H9 (cell line): ENCODE measurements around the gene P2RY12. TPM values are rescaled to one million over a fixed set of nuclear protein-coding genes. Genes with fewer than 3 reads are reported as not detected.

Source experiments
- DNase-seq: peaks from one replicate; pipeline ENCODE4 v3.0.0-alpha.2; 2017
- H2AFZ ChIP-seq: one replicate; pipeline ENCODE4 v1.6.1; 2013; ENCODE audit warnings: mild to moderate bottlenecking, low read length, control low read depth, moderate library complexity
- H2AK5ac ChIP-seq: 2 replicates; pipeline ENCODE4 v1.6.1; 2013; ENCODE audit warnings: low read length, control low read depth, mixed read lengths; ENCODE audit not compliant: insufficient read length
- H2BK120ac ChIP-seq: one replicate; pipeline ENCODE4 v1.6.1; 2013; ENCODE audit warnings: low read depth, mild to moderate bottlenecking, low read length, control low read depth, inconsistent platforms; ENCODE audit not compliant: poor library complexity, severe bottlenecking
- H2BK12ac ChIP-seq: 2 replicates; pipeline ENCODE4 v1.6.1; 2013; ENCODE audit warnings: low read length, control low read depth, mixed read lengths, low read depth; ENCODE audit not compliant: insufficient read length
- H2BK15ac ChIP-seq: 2 replicates; pipeline ENCODE4 v1.6.1; 2013; ENCODE audit warnings: low read depth, low read length, control low read depth
- H2BK20ac ChIP-seq: one replicate; pipeline ENCODE4 v1.6.1; 2013; ENCODE audit warnings: low read depth, mild to moderate bottlenecking, low read length, control low read depth, inconsistent platforms; ENCODE audit not compliant: poor library complexity, severe bottlenecking
- H2BK5ac ChIP-seq: 2 replicates; pipeline ENCODE4 v1.6.1; 2013; ENCODE audit warnings: low read length, control low read depth, mixed read lengths; ENCODE audit not compliant: insufficient read length
- H3K14ac ChIP-seq: 2 replicates; pipeline ENCODE4 v1.6.1; 2013; ENCODE audit warnings: low read length, control low read depth; ENCODE audit not compliant: insufficient read depth
- H3K18ac ChIP-seq: 2 replicates; pipeline ENCODE4 v1.6.1; 2013; ENCODE audit warnings: low read depth, mild to moderate bottlenecking, mixed read lengths, low read length, control low read depth; ENCODE audit not compliant: insufficient read length
- H3K23ac ChIP-seq: 2 replicates; pipeline ENCODE4 v1.6.1; 2013; ENCODE audit warnings: low read length, control low read depth, mixed read lengths, low read depth; ENCODE audit not compliant: insufficient read length
- H3K23me2 ChIP-seq: 2 replicates; pipeline ENCODE4 v1.6.1; 2013; ENCODE audit warnings: low read depth, mild to moderate bottlenecking, mixed read lengths, low read length, control low read depth; ENCODE audit not compliant: insufficient read length, poor library complexity, severe bottlenecking
- H3K27ac ChIP-seq: 2 replicates; pipeline ENCODE4 v1.5.1; 2013; ENCODE audit warnings: low read length, control low read depth, mixed read lengths, low read depth; ENCODE audit not compliant: insufficient read length
- H3K27me3 ChIP-seq: 2 replicates; pipeline ENCODE4 v1.6.1; 2013; ENCODE audit warnings: low read length, control low read depth, inconsistent platforms; ENCODE audit not compliant: insufficient read depth
- H3K4ac ChIP-seq: 2 replicates; pipeline ENCODE4 v1.6.1; 2013; ENCODE audit warnings: low read depth, mild to moderate bottlenecking, control low read depth, inconsistent platforms, low read length, moderate library complexity
- H3K4me1 ChIP-seq: 2 replicates; pipeline ENCODE4 v1.6.1; 2013; ENCODE audit warnings: low read length, control low read depth, inconsistent platforms; ENCODE audit not compliant: insufficient read depth
- H3K4me2 ChIP-seq: 2 replicates; pipeline ENCODE4 v1.6.1; 2013; ENCODE audit warnings: low read length, control low read depth, mixed read lengths; ENCODE audit not compliant: insufficient read length, insufficient read depth
- H3K56ac ChIP-seq: 2 replicates; pipeline ENCODE4 v1.6.1; 2013; ENCODE audit warnings: low read depth, mild to moderate bottlenecking, mixed read lengths, low read length, control low read depth; ENCODE audit not compliant: insufficient read length
- H3K79me1 ChIP-seq: 2 replicates; pipeline ENCODE4 v1.6.1; 2013; ENCODE audit warnings: low read depth, mild to moderate bottlenecking, moderate library complexity, low read length, control low read depth, inconsistent platforms; ENCODE audit not compliant: insufficient read depth, poor library complexity, severe bottlenecking
- H3K79me2 ChIP-seq: 2 replicates; pipeline ENCODE4 v1.6.1; 2013; ENCODE audit warnings: low read length, control low read depth, inconsistent platforms; ENCODE audit not compliant: insufficient read depth
- H3K9ac ChIP-seq: 2 replicates; pipeline ENCODE4 v1.6.1; 2013; ENCODE audit warnings: low read length, control low read depth, mixed read lengths; ENCODE audit not compliant: insufficient read length; ENCODE audit errors: extremely low read depth
- H3K9me3 ChIP-seq: one replicate; pipeline ENCODE4 v1.6.1; 2013; ENCODE audit warnings: low read depth, low read length, inconsistent platforms; ENCODE audit not compliant: control insufficient read depth
- H3T11ph ChIP-seq: one replicate; pipeline ENCODE4 v1.6.1; 2013; ENCODE audit warnings: mild to moderate bottlenecking, low read length, control low read depth, inconsistent platforms
- H4K20me1 ChIP-seq: one replicate; pipeline ENCODE4 v1.6.1; 2013; ENCODE audit not compliant: control insufficient read depth, insufficient read length, insufficient read depth
- H4K5ac ChIP-seq: 2 replicates; pipeline ENCODE4 v1.6.1; 2013; ENCODE audit warnings: low read depth, mild to moderate bottlenecking, mixed read lengths, low read length, control low read depth; ENCODE audit not compliant: insufficient read length
- H4K8ac ChIP-seq: replicated peaks from 2 replicates; pipeline ENCODE4 v1.6.1; 2013; ENCODE audit warnings: low read length, control low read depth, mixed read lengths, low read depth; ENCODE audit not compliant: insufficient read length
- H4K91ac ChIP-seq: 2 replicates; pipeline ENCODE4 v1.6.1; 2013; ENCODE audit warnings: low read depth, mild to moderate bottlenecking, moderate library complexity, mixed read lengths, low read length, control low read depth; ENCODE audit not compliant: insufficient read length
- H3K27ac Mint-ChIP-seq, 3 experiments: 2 replicates in 2 of 3; 3 replicates in 1 of 3; pipeline ENCODE4 v1.8.0; 2020 to 2021; ENCODE audit warnings: mixed read lengths in 3 of 3, mild to moderate bottlenecking in 1 of 3, moderate library complexity in 1 of 3
- H3K27me3 Mint-ChIP-seq: 2 replicates; pipeline ENCODE4 v1.8.0; 2021; ENCODE audit warnings: low read depth, mild to moderate bottlenecking, moderate library complexity, mixed read lengths
- H3K36me3 Mint-ChIP-seq, 3 experiments: 2 replicates in 2 of 3; 3 replicates in 1 of 3; pipeline ENCODE4 v1.8.0; 2020 to 2021; ENCODE audit warnings: low read depth in 3 of 3, mixed read lengths in 3 of 3; ENCODE audit not compliant: insufficient read depth in 1 of 3
- H3K4me1 Mint-ChIP-seq, 2 experiments: 2 replicates each; pipeline ENCODE4 v1.8.0; 2020; ENCODE audit warnings: mixed read lengths in 2 of 2
- H3K4me3 Mint-ChIP-seq, 2 experiments: 2 replicates in 1 of 2; 3 replicates in 1 of 2; pipeline ENCODE4 v1.8.0; 2020 to 2021; ENCODE audit warnings: mild to moderate bottlenecking in 2 of 2, mixed read lengths in 2 of 2, moderate library complexity in 1 of 2
- H3K9me3 Mint-ChIP-seq, 2 experiments: 2 replicates in 1 of 2; 3 replicates in 1 of 2; pipeline ENCODE4 v1.8.0; 2020; ENCODE audit warnings: mild to moderate bottlenecking in 2 of 2, mixed read lengths in 2 of 2, moderate library complexity in 1 of 2
- CTCF ChIP-seq: fragments of 200-600 bp; sonication (generic); conservative IDR thresholded peaks from 3 replicates; pipeline ENCODE4 v1.8.0; 2021; ENCODE audit warnings: antibody characterized with exemption, mild to moderate bottlenecking
- WGBS: extraction: QIAGEN DNeasy Blood & Tissue Kit; methylation state at CpG from one replicate; pipeline ENCODE4 v1.1.7; 2013; ENCODE audit warnings: missing lambda C conversion rate, low lambda C conversion rate, mixed read lengths; ENCODE audit not compliant: insufficient read length; ENCODE audit errors: extremely low coverage; 5-methylcytosine and 5-hydroxymethylcytosine counted together
- total RNA-seq: library from RNA; stranded (reverse); gene quantifications from 2 replicates; pipeline ENCODE4 v1.2.1, GENCODE V29; 2021

The P2RY12 gene
- total RNA-seq, 1 experiment from 2014 or later = not detected

GRCh38 chr3:151312972-151313371 is 71.6 kb downstream of the P2RY12 start:
- Histone ChIP-seq H2BK15ac (no peak overlapping the region), H2BK12ac (no peak overlapping the region), H3K23ac (no peak overlapping the region), H3T11ph (no peak overlapping the region), H3K27ac (no peak overlapping the region), H3K79me1 (no peaks in the 10 kb centered on the region), H3K4ac (no peak overlapping the region), H2AFZ (no peak overlapping the region), H2BK20ac (no peak overlapping the region), H3K4me2 (no peak overlapping the region), H2BK5ac (no peak overlapping the region), H3K14ac (no peak overlapping the region), H3K18ac (no peak overlapping the region), H2BK120ac (no peak overlapping the region), H3K23me2 (no peaks in the 10 kb centered on the region), H3K56ac (no peak overlapping the region), H4K5ac (no peak overlapping the region), H3K9me3 (no peaks in the 10 kb centered on the region), H4K91ac (no peak overlapping the region), H3K9ac (no peak overlapping the region), H2AK5ac (no peak overlapping the region), H3K27me3 (no peaks in the 10 kb centered on the region), H4K8ac (no peak overlapping the region), H3K79me2 (no peaks in the 10 kb centered on the region), H3K4me1 (no peaks in the 10 kb centered on the region; the same call in 1 of the 2 replicates), H4K20me1 (no peaks in the 10 kb centered on the region)
- H3K9me3 Mint-ChIP-seq = no peaks in the 10 kb centered on the region
- DNase-seq = no peak
- no CpG with 5 or more reads among the region's 3 CpGs for WGBS
- TF ChIP-seq CTCF = no peak
- no peaks in the 10 kb centered on the region for H3K36me3 Mint-ChIP-seq
- no peak overlapping the region for H3K4me3 Mint-ChIP-seq
- peaks cover 35% of the 10 kb centered on the region in 2 experiments for H3K4me1 Mint-ChIP-seq
- no peaks in the 10 kb centered on the region for H3K27me3 Mint-ChIP-seq
- H3K27ac Mint-ChIP-seq = 0 out of 7 replicates have a peak overlapping the region, but pooled peaks of 2 of the 3 experiments have one; percentile 24 to 73
